Endothelial cell of umbilical vein (primary cell): ENCODE results near the gene TBC1D4.

Experiments used
- CTCF ChIP-seq, 2 donors: IDR thresholded peaks; 1 replicate in 1 of 2; 2 replicates in 1 of 2; pipeline ENCODE4 v1.5.1; 2011; ENCODE audit warnings: low read length in 2 of 2, mild to moderate bottlenecking in 2 of 2, moderate library complexity in 2 of 2, control low read depth in 1 of 2, inconsistent platforms in 1 of 2, low read depth in 1 of 2; ENCODE audit not compliant: insufficient read depth in 1 of 2; ENCODE audit errors: extremely low read depth in 1 of 2
- FOS ChIP-seq: IDR thresholded peaks from 2 replicates; pipeline ENCODE4 v1.6.1; 2011; ENCODE audit warnings: mild to moderate bottlenecking, low read length, moderate library complexity, borderline replicate concordance; ENCODE audit not compliant: insufficient read depth

GRCh38 chr13:75371203-75371602 is 110.8 kb downstream of the TBC1D4 start:
- TF ChIP-seq CTCF (IDR thresholded peaks at IDR 0.05; ENCODE audit: extremely low read depth in 1 of 2, insufficient read depth in 1 of 2, low read depth in 1 of 2, low read length in 2 of 2) (no peak), FOS (no peak)
